Measurements from ENCODE around the gene TMEM79.

- TF ChIP-seq EZH2 (IDR thresholded peaks at IDR 0.05; ENCODE audit: borderline replicate concordance, low read depth, low read length, severe bottlenecking) (no peak), CTCF (IDR thresholded peaks at IDR 0.05; ENCODE audit: borderline replicate concordance, extremely low read depth, low read length, poor library complexity, severe bottlenecking) (no peak)
Measured at GRCh38 chr1:156338180-156338976, 54.3 kb downstream of the TMEM79 start, which contains the start of the genes CCT3 and TSACC.
